HUES48 (cell line): ENCODE results near the gene UBL7.
A peak's percentile ranks its signal among the peaks of the same experiment; 100 is the strongest.

Experiments used
- H3K27ac ChIP-seq: one replicate; pipeline ENCODE4 v1.7.0; 2013; ENCODE audit warnings: low read depth, low read length, inconsistent platforms
- H3K27me3 ChIP-seq: 2 replicates; pipeline ENCODE4 v1.6.1; 2013; ENCODE audit warnings: mild to moderate bottlenecking, low read length; ENCODE audit not compliant: control insufficient read depth, insufficient read depth
- H3K36me3 ChIP-seq: 2 replicates; pipeline ENCODE4 v1.6.1; 2013; ENCODE audit warnings: low read length; ENCODE audit not compliant: control insufficient read depth, insufficient read depth
- H3K4me1 ChIP-seq: 2 replicates; pipeline ENCODE4 v1.6.1; 2013; ENCODE audit warnings: mild to moderate bottlenecking, low read length; ENCODE audit not compliant: control insufficient read depth, insufficient read depth
- H3K4me3 ChIP-seq: 2 replicates; pipeline ENCODE4 v1.5.1; 2013; ENCODE audit warnings: mild to moderate bottlenecking, low read depth, low read length
- H3K9ac ChIP-seq: 2 replicates; pipeline ENCODE4 v1.6.1; 2013; ENCODE audit warnings: mild to moderate bottlenecking, low read depth, low read length, moderate library complexity
- H3K9me3 ChIP-seq: 2 replicates; pipeline ENCODE4 v1.6.1; 2013; ENCODE audit warnings: low read length; ENCODE audit not compliant: control insufficient read depth, insufficient read depth

The UBL7 gene

DNA sequence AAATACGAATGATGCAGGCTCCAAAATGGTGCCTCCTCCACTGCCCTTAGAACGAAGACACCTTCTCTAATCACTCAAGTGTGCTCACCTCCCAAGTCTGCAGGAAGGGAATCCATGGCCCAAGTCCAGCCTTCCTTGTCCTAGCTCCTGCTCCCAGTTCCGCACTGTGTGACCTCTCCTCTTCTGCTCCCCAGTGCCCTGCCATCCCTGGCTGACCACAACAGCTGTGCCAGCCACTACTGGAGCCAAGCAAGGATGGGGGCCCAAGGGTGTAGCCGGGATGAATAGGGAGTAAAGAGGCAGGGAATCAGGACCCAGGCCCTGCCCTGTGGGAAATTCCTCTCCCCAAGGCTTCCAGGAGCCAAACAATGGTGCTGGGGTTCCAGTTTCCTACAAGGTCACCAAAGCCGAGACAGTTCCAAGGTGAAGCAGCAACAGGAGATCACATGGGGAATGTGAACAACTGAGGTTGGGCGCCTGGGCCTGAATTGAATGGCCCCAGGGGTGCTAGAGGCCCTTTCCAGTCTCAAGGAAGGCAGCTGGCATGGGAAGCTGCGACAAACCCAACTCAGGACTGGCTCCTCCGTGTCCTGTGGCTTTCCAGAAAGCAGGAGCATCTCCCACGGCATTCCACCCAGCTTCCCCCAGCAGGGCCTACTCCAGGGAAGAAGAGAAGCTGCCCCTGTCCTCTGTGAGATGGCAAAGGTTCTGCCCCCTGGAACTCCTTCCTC, 47.4 kb downstream of the UBL7 start:
- Histone ChIP-seq H3K4me3 (no peak overlapping the region), H3K4me1 (no peaks in the 10 kb centered on the region), H3K27ac (no peak overlapping the region), H3K9me3 (no peaks in the 10 kb centered on the region), H3K36me3 (peaks cover 39% of the 10 kb centered on the region), H3K9ac (no peak overlapping the region), H3K27me3 (no peaks in the 10 kb centered on the region)

DNA sequence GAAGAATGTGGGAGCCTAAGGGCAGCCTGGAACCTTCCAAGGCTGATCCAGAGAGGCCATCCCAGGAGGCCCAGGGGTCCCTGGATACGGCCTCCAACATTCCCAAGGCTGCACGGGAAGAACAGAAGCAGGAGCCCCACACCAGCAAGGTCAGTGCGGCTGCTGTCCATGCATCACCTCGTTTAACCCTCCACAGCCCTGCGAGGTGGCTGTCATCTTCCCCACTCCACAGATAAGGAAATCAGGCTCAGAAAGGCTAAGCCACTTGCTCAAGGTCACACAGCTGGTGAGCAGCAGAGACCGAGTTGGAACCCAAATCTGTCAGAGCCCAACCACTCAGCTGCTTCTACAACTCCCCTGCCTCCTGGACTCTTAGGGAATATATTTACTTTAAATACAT, 48.8 kb downstream of the UBL7 start:
- Histone ChIP-seq H3K9me3 (no peaks in the 10 kb centered on the region), H3K4me3 (no peak overlapping the region), H3K9ac (no peak overlapping the region), H3K36me3 (peaks cover 34% of the 10 kb centered on the region), H3K27me3 (no peaks in the 10 kb centered on the region), H3K4me1 (peaks cover 1% of the 10 kb centered on the region; the same call in 1 of the 2 replicates), H3K27ac (no peak overlapping the region)

DNA sequence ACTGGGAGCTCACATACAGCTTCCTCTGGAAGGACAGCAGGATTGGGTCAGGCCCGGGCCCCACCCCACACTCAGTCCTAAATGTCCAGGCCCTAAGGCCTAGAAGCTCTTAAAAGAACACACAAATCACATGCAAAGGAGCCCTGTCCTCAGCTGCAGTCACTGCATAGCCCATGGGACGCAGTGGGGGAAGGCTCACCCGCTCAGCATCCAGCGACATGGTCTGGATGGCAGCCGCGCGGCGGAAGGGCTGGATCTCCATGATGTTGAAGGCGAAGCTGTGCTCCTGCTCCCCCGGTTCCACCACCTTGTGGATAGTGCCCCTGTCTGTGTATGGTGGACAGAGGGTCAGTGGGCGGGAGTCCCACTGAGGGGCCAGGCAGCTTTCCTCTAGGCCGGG, 49.3 kb downstream of the UBL7 start:
- H3K36me3 ChIP-seq: peaks cover 32% of the 10 kb centered on the region
- H3K27ac ChIP-seq: no peak overlapping the region
- no peaks in the 10 kb centered on the region for H3K27me3 ChIP-seq
- peaks cover 5% of the 10 kb centered on the region; the same call in 1 of the 2 replicates for H3K4me1 ChIP-seq
- no peaks in the 10 kb centered on the region for H3K9me3 ChIP-seq
- no peak overlapping the region for H3K4me3 ChIP-seq
- H3K9ac ChIP-seq: no peak overlapping the region

DNA sequence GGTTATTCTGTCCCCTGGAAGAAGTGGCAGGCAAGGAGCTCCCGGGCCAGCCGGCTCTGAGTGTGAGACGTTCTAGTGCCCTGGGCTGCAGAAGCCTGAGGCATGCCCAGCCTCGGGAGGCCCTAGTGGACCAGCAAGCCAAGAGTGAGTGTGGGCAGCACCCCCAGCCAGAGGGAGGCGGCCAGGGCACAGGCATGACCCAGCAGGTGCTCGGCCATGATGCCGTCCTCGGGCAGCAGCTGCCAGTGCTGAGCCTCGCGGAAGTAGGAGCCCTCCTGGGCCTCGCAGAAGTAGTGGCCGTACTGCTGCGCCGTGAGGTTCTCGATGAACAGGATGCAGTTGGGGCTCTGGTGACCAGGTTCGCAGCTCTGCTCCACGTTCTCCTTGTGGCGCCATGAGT, 50.5 kb downstream of the UBL7 start:
- H3K9ac ChIP-seq: no peak overlapping the region
- no peaks in the 10 kb centered on the region for H3K27me3 ChIP-seq
- no peak overlapping the region for H3K27ac ChIP-seq
- no peak overlapping the region for H3K4me3 ChIP-seq
- H3K9me3 ChIP-seq: no peaks in the 10 kb centered on the region
- peaks cover 5% of the 10 kb centered on the region; the same call in 1 of the 2 replicates for H3K4me1 ChIP-seq
- peaks cover 24% of the 10 kb centered on the region for H3K36me3 ChIP-seq

DNA sequence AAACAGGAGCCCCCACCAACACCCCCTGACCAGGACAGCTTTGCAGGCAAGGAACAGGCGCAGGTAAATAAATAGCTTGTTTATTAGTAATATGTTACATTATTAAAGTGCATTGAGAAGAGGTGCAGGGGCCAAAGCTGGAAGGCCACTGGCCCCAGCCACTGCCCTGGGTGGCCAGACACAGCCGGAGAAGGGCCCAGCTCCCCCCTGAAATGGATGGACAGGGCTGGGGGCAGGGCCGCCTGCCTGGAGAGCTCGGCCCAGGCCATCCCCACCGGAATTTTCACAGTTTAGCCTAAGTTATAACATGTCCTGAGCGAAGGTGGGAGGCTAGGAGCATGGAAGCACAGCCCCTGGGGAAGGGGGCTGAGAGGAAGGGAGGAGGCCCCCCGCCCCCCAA, 51.7 kb downstream of the UBL7 start:
- H3K9me3 ChIP-seq: no peaks in the 10 kb centered on the region
- H3K4me3 ChIP-seq: no peak overlapping the region
- no peak overlapping the region for H3K9ac ChIP-seq
- peaks cover 5% of the 10 kb centered on the region; the same call in 1 of the 2 replicates for H3K4me1 ChIP-seq
- no peak overlapping the region for H3K27ac ChIP-seq
- peaks cover 20% of the 10 kb centered on the region for H3K36me3 ChIP-seq
- H3K27me3 ChIP-seq: no peaks in the 10 kb centered on the region

DNA sequence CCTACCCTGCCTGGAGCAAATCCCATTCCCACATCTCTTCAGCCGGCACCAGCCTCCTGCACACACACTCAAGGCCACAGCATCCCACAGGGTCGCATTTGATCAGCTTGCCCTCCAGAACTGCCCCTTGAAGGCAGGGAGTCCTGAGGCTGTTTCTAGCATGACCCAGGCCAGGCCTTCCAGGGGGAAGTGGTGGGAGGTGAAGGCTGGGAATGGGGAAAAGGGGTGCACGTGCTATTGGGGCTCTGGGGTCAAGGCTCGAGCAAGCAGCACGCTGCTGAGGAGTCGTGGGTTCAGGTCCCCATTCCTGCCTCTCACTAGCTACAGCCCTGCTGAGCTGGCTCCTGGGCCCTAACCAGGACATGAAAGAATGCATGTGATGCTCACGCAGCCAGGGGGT, 52.1 kb downstream of the UBL7 start:
- Histone ChIP-seq H3K27ac (no peak overlapping the region), H3K36me3 (peaks cover 19% of the 10 kb centered on the region), H3K9me3 (no peaks in the 10 kb centered on the region), H3K9ac (no peak overlapping the region), H3K4me3 (no peak overlapping the region), H3K4me1 (peaks cover 5% of the 10 kb centered on the region; the same call in 1 of the 2 replicates), H3K27me3 (no peaks in the 10 kb centered on the region)

DNA sequence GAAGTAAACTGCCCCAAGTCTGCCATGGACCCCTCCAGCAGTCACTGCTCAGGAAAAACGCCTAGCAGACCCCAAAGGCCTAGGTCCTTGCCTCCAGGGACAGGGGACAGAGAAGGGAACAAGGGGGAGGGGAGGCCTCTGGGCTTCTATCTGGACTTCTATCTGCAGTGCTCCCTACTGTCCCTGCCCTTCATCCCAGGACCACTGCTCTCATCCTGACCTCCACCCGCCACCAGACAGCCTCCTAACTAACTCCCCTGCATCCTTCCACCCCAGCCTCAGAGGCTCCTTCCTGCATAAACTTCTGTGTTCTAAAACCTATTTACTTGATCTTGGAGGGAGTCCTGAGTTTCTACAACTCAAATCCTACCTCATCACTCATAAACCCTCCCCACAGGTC, 52.6 kb downstream of the UBL7 start:
- Histone ChIP-seq H3K27me3 (no peaks in the 10 kb centered on the region), H3K9me3 (no peaks in the 10 kb centered on the region), H3K4me1 (peaks cover 5% of the 10 kb centered on the region; the same call in 1 of the 2 replicates), H3K36me3 (peaks cover 14% of the 10 kb centered on the region), H3K27ac (no peak overlapping the region), H3K4me3 (no peak overlapping the region), H3K9ac (no peak overlapping the region)

DNA sequence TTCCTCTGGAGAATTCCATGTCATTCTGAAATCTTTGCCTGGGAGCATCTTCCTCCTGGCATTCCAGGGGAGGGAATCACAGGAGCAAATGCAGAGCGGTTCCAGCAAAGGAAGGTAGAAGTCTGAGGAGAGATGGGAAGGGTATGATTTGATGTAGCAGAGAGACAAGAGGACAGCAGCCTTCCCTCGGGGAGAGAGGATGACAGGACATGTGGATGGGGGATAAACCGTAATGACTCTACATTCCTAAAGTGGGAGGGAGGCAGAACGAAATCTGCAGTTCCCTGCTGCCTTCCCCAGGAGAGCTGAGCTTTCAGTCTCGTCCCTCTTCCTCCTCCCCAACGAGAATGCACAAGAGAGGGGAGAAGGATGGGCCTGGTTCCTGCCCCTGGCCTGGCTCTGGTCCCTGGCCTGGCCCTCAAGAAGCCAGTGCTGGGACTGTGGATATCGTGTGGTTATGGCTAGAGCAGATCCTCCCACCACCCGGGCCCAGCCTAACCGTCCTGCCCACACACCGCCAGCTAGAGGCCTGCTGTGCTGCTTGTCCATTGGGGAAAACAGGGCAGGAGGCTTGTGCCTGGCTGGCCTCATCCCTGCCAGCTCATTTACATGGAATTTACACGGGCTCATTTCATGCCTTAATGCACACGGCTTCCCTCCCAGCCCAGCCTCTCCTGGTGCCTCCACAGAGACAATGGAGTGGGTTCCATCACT, 53.8 kb downstream of the UBL7 start:
- Histone ChIP-seq H3K4me1 (peaks cover 5% of the 10 kb centered on the region; the same call in 1 of the 2 replicates), H3K4me3 (no peak overlapping the region), H3K27ac (peak overlapping the region; percentile 39), H3K36me3 (peaks cover 8% of the 10 kb centered on the region), H3K27me3 (no peaks in the 10 kb centered on the region), H3K9ac (no peak overlapping the region), H3K9me3 (no peaks in the 10 kb centered on the region)

DNA sequence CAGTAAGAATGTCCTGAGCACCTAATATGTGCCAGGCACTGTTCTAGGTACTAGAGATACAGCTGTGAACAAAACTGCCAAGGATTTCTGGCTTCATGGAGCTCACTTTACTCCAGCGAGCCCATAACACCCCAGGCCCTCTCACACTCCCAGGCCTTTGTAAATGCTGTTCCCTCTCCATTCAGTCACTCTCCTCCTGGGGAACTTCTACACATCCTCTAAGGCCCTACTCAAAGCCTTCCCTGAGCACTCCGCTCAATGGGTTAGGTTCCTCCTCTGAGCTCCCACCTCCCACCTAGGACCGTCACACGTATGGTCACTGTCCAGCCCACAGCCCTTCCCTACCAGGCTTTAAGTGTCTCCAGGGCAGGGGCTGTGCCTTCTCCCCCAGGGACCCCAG, 54.4 kb downstream of the UBL7 start:
- no peaks in the 10 kb centered on the region for H3K9me3 ChIP-seq
- no peak overlapping the region for H3K4me3 ChIP-seq
- H3K9ac ChIP-seq: no peak overlapping the region
- H3K36me3 ChIP-seq: peaks cover 8% of the 10 kb centered on the region
- H3K27me3 ChIP-seq: no peaks in the 10 kb centered on the region
- H3K4me1 ChIP-seq: peaks cover 5% of the 10 kb centered on the region; the same call in 1 of the 2 replicates
- H3K27ac ChIP-seq: no peak overlapping the region

DNA sequence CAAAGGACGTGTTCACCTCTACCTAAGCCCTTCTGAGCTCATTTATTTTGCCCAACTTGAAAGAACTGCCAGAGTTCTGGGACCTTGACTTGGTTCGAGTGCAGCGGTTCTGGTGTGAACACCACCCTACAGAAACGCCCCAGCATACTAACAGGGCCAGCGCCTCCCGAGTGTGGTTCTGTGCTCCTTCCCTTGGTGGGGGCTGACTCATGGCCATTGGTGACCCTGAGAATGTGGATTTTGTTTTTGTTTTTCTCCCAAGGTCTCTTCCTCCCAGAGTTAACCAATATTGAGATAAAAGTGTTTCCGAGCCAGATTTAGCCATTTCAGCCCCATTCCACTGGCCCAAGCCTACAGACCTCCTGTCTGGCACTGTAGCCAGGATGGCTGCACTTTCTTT, 55.1 kb downstream of the UBL7 start:
- H3K4me3 ChIP-seq: no peak overlapping the region
- H3K27me3 ChIP-seq: no peaks in the 10 kb centered on the region
- H3K4me1 ChIP-seq: peaks cover 8% of the 10 kb centered on the region; the same call in 1 of the 2 replicates
- no peaks in the 10 kb centered on the region for H3K9me3 ChIP-seq
- no peak overlapping the region for H3K27ac ChIP-seq
- H3K36me3 ChIP-seq: peaks cover 8% of the 10 kb centered on the region
- no peak overlapping the region for H3K9ac ChIP-seq

DNA sequence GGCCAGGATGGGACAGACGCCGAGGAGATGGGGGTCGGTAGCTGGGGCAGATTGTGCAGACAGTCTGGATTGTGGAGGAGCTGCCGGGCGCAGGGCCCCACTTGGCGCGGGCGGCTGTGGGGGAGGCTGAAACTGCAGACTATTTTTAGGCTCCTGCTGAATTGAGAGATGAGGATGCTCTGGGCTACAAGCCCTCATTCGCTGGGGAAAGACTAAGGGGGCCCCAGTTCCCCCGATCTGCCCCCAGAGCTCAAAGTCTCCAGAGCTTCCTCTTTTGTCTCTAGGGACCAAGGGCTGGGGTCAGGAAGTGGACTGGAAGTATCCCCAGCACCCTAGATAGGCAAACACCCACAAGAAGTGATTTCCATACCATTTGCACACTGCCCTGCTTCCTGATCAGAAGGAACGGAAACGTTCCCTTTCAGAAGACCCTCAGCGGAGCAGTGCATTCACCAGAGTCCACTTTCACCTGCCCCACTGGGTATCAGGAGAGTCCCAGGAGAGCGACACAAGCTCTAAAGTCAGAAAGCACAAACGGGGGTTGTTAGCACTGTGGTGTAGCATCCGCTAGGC, 56.9 kb downstream of the UBL7 start:
- H3K4me3 ChIP-seq: no peak overlapping the region
- H3K9ac ChIP-seq: no peak overlapping the region
- no peaks in the 10 kb centered on the region for H3K9me3 ChIP-seq
- no peak overlapping the region for H3K27ac ChIP-seq
- no peaks in the 10 kb centered on the region for H3K36me3 ChIP-seq
- no peaks in the 10 kb centered on the region for H3K27me3 ChIP-seq
- peaks cover 14% of the 10 kb centered on the region for H3K4me1 ChIP-seq
